T47D (cell line): ENCODE data around the gene FHIT.

Source experiments
- DNase-seq, 2 experiments: peaks; one replicate each; pipeline versions ENCODE4 v3.0.0 to v3.0.0-alpha.2; 2011 to 2012; ENCODE audit warnings: low read depth in 1 of 2, low spot score in 1 of 2
- JUND ChIP-seq: IDR thresholded peaks from 2 replicates; pipeline ENCODE4 v1.6.1; 2012; ENCODE audit warnings: low read depth
- in situ Hi-C: cut with HindIII; loops from 2 replicates; pipeline ENCODE4 v1.10.0; 2016; ENCODE audit warnings: low sequenced_read_pairs, low pct_unique_long_range_greater_than_20kb

FHIT gene

GRCh38 chr3:60756241-60757030 is 494.8 kb downstream of the FHIT start:
- in situ Hi-C loops = no loop called here
- no peak for TF ChIP-seq JUND
- DNase-seq = no peak

- in situ Hi-C loops = no loop called here
- peak in 1 of 2 experiments; percentile 39 for DNase-seq
- no peak for TF ChIP-seq JUND
These were observed 496.2 kb downstream of the FHIT start for GRCh38 chr3:60755094-60755493.

GRCh38 chr3:60754617-60755016 is 496.6 kb downstream of the FHIT start:
- no peak for DNase-seq
- TF ChIP-seq JUND = no peak
- in situ Hi-C loops = no loop called here

GRCh38 chr3:60752809-60753208 is 498.4 kb downstream of the FHIT start:
- in situ Hi-C loops = no loop called here
- TF ChIP-seq JUND = no peak
- no peak for DNase-seq

GRCh38 chr3:60746695-60747416 is 504.4 kb downstream of the FHIT start:
- DNase-seq = no peak
- TF ChIP-seq JUND = no peak
- in situ Hi-C loops = no loop called here

- no peak for DNase-seq
- in situ Hi-C loops = no loop called here
- TF ChIP-seq JUND = no peak
These were observed 505.1 kb downstream of the FHIT start for GRCh38 chr3:60746043-60746638.

- no peak for TF ChIP-seq JUND
- DNase-seq = peak in 1 of 2 experiments; percentile 30
- in situ Hi-C loops = no loop called here
These were observed 507.6 kb downstream of the FHIT start for GRCh38 chr3:60743631-60744164.

- TF ChIP-seq JUND = no peak
- in situ Hi-C loops = no loop called here
- DNase-seq = peak; percentile 9 to 68
These were observed 508.6 kb downstream of the FHIT start for GRCh38 chr3:60742606-60743145.

- TF ChIP-seq JUND = no peak
- no peak for DNase-seq
- in situ Hi-C loops = no loop called here
These were observed 513.4 kb downstream of the FHIT start for GRCh38 chr3:60737633-60738399.

- no peak for TF ChIP-seq JUND
- DNase-seq = no peak
- in situ Hi-C loops = no loop called here
These were observed 520.9 kb downstream of the FHIT start for GRCh38 chr3:60730371-60730770.

- DNase-seq = no peak
- in situ Hi-C loops = no loop called here
- TF ChIP-seq JUND = no peak
These were observed 522.2 kb downstream of the FHIT start for GRCh38 chr3:60729056-60729455.

- no peak for TF ChIP-seq JUND
- in situ Hi-C loops = no loop called here
- DNase-seq = no peak
These were observed 523.2 kb downstream of the FHIT start for GRCh38 chr3:60728006-60728405.
